ENCODE data around the gene FOXP1.

GRCh38 chr3:70916375-70917055, 667.0 kb downstream of the FOXP1 start:
- TF ChIP-seq CTCF (IDR thresholded peaks at IDR 0.05; ENCODE audit: insufficient read depth, low read length, poor library complexity, severe bottlenecking) (no peak), EZH2phosphoT487 (conservative IDR thresholded peaks at IDR 0.05; ENCODE audit: low read length) (no peak)

Data from SU-DHL-6 (cell line).